Chondrocyte (in vitro differentiated cells): ENCODE results near the gene MYPN. TPM values are rescaled to one million over a fixed set of nuclear protein-coding genes. Genes with fewer than 3 reads are reported as not detected.
A peak's percentile ranks its signal among the peaks of the same experiment; 100 is the strongest.

Experiments used
- DNase-seq: peaks from one replicate; pipeline ENCODE4 v3.0.0; 2021; ENCODE audit warnings: mixed read lengths, low spot score
- H3K27ac Mint-ChIP-seq: one replicate; pipeline ENCODE4 v1.8.0; 2021; ENCODE audit warnings: mild to moderate bottlenecking, moderate library complexity, mixed read lengths; ENCODE audit not compliant: unreplicated experiment
- H3K27me3 Mint-ChIP-seq: 2 replicates; pipeline ENCODE4 v1.8.0; 2021; ENCODE audit warnings: low read depth, mixed read lengths
- H3K36me3 Mint-ChIP-seq: 2 replicates; pipeline ENCODE4 v1.8.0; 2021; ENCODE audit warnings: low read depth, mixed read lengths
- H3K4me1 Mint-ChIP-seq: 2 replicates; pipeline ENCODE4 v1.8.0; 2021; ENCODE audit warnings: low read depth, mild to moderate bottlenecking, mixed read lengths
- H3K4me3 Mint-ChIP-seq: one replicate; pipeline ENCODE4 v1.8.0; 2021; ENCODE audit warnings: mild to moderate bottlenecking, moderate library complexity, mixed read lengths; ENCODE audit not compliant: unreplicated experiment
- H3K9me3 Mint-ChIP-seq: 2 replicates; pipeline ENCODE4 v1.8.0; 2021; ENCODE audit warnings: low read depth, mixed read lengths
- total RNA-seq: library from RNA; stranded (reverse); gene quantifications from 3 replicates; pipeline ENCODE4 v1.2.1, GENCODE V29; 2021
- TF ChIP-seq, protein P1 (sequence below): fragments of 200-600 bp; sonication (generic); IDR thresholded peaks from 2 replicates; pipeline ENCODE4 v1.5.0; 2021; ENCODE audit warnings: antibody characterized with exemption, mild to moderate bottlenecking, moderate library complexity

MYPN gene
- total RNA-seq, 1 donor from 2014 or later = 0.10 TPM

GRCh38 chr10:68090586-68090985 lies 18.7 kb upstream of the MYPN start:
- no peak for DNase-seq
- H3K9me3 Mint-ChIP-seq = no peaks in the 10 kb centered on the region
- no peaks in the 10 kb centered on the region for H3K27me3 Mint-ChIP-seq
- H3K27ac Mint-ChIP-seq = no peak overlapping the region
- H3K4me3 Mint-ChIP-seq = no peak overlapping the region
- H3K36me3 Mint-ChIP-seq = no peaks in the 10 kb centered on the region
- TF ChIP-seq, protein P1, sequence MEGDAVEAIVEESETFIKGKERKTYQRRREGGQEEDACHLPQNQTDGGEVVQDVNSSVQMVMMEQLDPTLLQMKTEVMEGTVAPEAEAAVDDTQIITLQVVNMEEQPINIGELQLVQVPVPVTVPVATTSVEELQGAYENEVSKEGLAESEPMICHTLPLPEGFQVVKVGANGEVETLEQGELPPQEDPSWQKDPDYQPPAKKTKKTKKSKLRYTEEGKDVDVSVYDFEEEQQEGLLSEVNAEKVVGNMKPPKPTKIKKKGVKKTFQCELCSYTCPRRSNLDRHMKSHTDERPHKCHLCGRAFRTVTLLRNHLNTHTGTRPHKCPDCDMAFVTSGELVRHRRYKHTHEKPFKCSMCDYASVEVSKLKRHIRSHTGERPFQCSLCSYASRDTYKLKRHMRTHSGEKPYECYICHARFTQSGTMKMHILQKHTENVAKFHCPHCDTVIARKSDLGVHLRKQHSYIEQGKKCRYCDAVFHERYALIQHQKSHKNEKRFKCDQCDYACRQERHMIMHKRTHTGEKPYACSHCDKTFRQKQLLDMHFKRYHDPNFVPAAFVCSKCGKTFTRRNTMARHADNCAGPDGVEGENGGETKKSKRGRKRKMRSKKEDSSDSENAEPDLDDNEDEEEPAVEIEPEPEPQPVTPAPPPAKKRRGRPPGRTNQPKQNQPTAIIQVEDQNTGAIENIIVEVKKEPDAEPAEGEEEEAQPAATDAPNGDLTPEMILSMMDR = no peak
- H3K4me1 Mint-ChIP-seq = peaks cover 16% of the 10 kb centered on the region

- Mint-ChIP-seq H3K4me3 (no peak overlapping the region), H3K4me1 (peaks cover 21% of the 10 kb centered on the region), H3K36me3 (no peaks in the 10 kb centered on the region), H3K27ac (no peak overlapping the region), H3K9me3 (no peaks in the 10 kb centered on the region), H3K27me3 (no peaks in the 10 kb centered on the region)
- TF ChIP-seq, protein P1 = no peak
- DNase-seq = no peak
These were observed 16.8 kb upstream of the MYPN start for GRCh38 chr10:68092512-68092911.

GRCh38 chr10:68095153-68095552 lies 14.1 kb upstream of the MYPN start:
- Mint-ChIP-seq H3K4me3 (no peak overlapping the region), H3K4me1 (peaks cover 25% of the 10 kb centered on the region), H3K36me3 (no peaks in the 10 kb centered on the region), H3K9me3 (no peaks in the 10 kb centered on the region), H3K27me3 (no peaks in the 10 kb centered on the region), H3K27ac (peak overlapping the region; percentile 73)
- DNase-seq = no peak
- TF ChIP-seq, protein P1 = no peak

DNA sequence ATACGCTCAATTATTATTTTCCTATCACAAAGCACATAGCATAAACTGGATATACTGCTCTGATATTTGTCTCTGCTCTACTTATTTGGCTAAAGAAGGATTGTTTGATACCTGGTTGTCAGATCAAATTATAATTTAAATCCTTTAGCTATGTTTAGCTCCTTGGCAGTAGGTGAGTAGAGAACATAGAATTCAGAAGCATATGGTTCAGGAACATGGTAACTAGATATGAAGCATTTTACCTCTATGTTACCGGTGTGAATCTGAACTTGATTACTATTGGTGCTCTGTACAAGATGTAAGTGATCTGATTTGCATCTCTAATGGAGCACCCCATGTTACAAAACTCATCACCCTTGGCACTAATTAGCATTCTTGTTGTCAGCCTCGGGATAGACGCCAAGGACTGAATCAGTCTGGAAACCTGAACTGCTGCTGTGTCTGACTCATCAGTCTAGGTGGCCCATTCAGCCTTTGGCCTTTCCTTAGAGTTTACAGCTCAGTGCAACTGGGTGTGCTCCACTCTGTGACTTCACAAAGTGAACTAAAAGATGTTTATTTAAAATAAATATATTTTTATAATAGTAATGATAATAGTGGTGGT lies 12.3 kb upstream of the MYPN start:
- Mint-ChIP-seq H3K36me3 (no peaks in the 10 kb centered on the region), H3K27me3 (no peaks in the 10 kb centered on the region), H3K4me3 (no peak overlapping the region), H3K9me3 (no peaks in the 10 kb centered on the region), H3K27ac (no peak overlapping the region), H3K4me1 (peaks cover 34% of the 10 kb centered on the region)
- no peak for DNase-seq
- TF ChIP-seq, protein P1 = no peak

DNA sequence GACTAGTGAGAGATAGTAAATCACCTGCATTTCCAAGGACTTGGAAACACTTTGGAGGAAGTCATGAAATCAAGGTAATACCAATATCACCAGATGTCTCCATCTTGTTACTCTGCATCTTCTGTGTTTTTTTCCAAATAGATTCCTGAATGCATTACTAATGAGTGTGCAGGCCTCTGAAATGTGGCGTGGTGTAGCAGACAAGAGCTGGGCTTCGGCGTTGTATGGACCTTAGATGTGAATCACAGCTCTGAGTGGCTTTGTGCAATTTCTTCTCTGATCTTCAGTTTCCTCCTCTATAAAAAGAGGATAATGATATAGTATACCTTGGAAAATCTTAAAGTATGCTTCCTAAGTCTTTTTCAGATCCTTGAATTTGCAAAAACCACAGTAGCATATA lies 9.6 kb upstream of the MYPN start:
- Mint-ChIP-seq H3K9me3 (no peaks in the 10 kb centered on the region), H3K4me1 (peaks cover 51% of the 10 kb centered on the region), H3K36me3 (no peaks in the 10 kb centered on the region), H3K4me3 (no peak overlapping the region), H3K27me3 (no peaks in the 10 kb centered on the region), H3K27ac (no peak overlapping the region)
- TF ChIP-seq, protein P1 = no peak
- DNase-seq = no peak
